SHP77 (cell line): Measurements from ENCODE around the gene DYNC1I1.

ENCODE experiments used
- DNase-seq, 2 experiments: peaks; one replicate each; lab custom pipeline; 2025; lab: John Stamatoyannopoulos, UW

DYNC1I1 gene

GRCh38 chr7:96026010-96026409 lies 253.7 kb downstream of the DYNC1I1 start:
- DNase-seq = no peak

- DNase-seq = no peak
Observed at GRCh38 chr7:96026611-96027010, 254.3 kb downstream of the DYNC1I1 start.

- DNase-seq = no peak
Observed at GRCh38 chr7:96028729-96029128, 256.4 kb downstream of the DYNC1I1 start.

GRCh38 chr7:96033009-96033598 lies 260.8 kb downstream of the DYNC1I1 start:
- DNase-seq = no peak

- DNase-seq = peak; percentile 17 to 29
Observed at GRCh38 chr7:96034940-96035727, 262.8 kb downstream of the DYNC1I1 start.

- no peak for DNase-seq
Observed at GRCh38 chr7:96040250-96040772, 268.0 kb downstream of the DYNC1I1 start.

GRCh38 chr7:96041171-96041570 lies 268.8 kb downstream of the DYNC1I1 start:
- DNase-seq = no peak

GRCh38 chr7:96045181-96045580 lies 272.8 kb downstream of the DYNC1I1 start:
- no peak for DNase-seq

GRCh38 chr7:96045919-96046318 lies 273.6 kb downstream of the DYNC1I1 start:
- peak; percentile 50 to 78 for DNase-seq

GRCh38 chr7:96052289-96052688 lies 279.9 kb downstream of the DYNC1I1 start:
- DNase-seq = no peak

- no peak for DNase-seq
Observed at GRCh38 chr7:96052860-96053470, 280.6 kb downstream of the DYNC1I1 start.

- no peak for DNase-seq
Observed at GRCh38 chr7:96055717-96056116, 283.4 kb downstream of the DYNC1I1 start.

- DNase-seq = no peak
Observed at GRCh38 chr7:96059075-96059474, 286.7 kb downstream of the DYNC1I1 start.

- no peak for DNase-seq
Observed at GRCh38 chr7:96061009-96061408, 288.7 kb downstream of the DYNC1I1 start.

GRCh38 chr7:96061844-96062243 lies 289.5 kb downstream of the DYNC1I1 start:
- DNase-seq = no peak

GRCh38 chr7:96067321-96067720 lies 295.0 kb downstream of the DYNC1I1 start:
- no peak for DNase-seq

GRCh38 chr7:96069401-96069800 lies 297.0 kb downstream of the DYNC1I1 start:
- DNase-seq = no peak

GRCh38 chr7:96074871-96075270 lies 302.5 kb downstream of the DYNC1I1 start:
- no peak for DNase-seq

- peak; percentile 42 to 67 for DNase-seq
Observed at GRCh38 chr7:96075510-96076349, 303.4 kb downstream of the DYNC1I1 start.

- DNase-seq = peak in 1 of 2 experiments; percentile 28
Observed at GRCh38 chr7:96076350-96076707, 304.0 kb downstream of the DYNC1I1 start.

- no peak for DNase-seq
Observed at GRCh38 chr7:96080027-96080426, 307.7 kb downstream of the DYNC1I1 start.
